Right lobe of liver (tissue), 4 donors: Measurements from ENCODE around the gene KIF6.

ENCODE experiments used
- POLR2A ChIP-seq: fragments of 450-650 bp; IDR thresholded peaks from one replicate; pipeline ENCODE4 v1.6.1; 2017; ENCODE audit warnings: antibody characterized with exemption, mild to moderate bottlenecking
- TF ChIP-seq, protein P1 (sequence below), 4 donors: fragments of 200-600 bp in 3 of 4; fragments of 450-650 bp in 1 of 4; IDR thresholded peaks; one replicate each; pipeline versions ENCODE4 v1.5.1 to v1.8.0; 2016 to 2022; ENCODE audit warnings: antibody characterized with exemption in 4 of 4, mild to moderate bottlenecking in 2 of 4
- donor health status: DM: no; HTN: no; CAD: no.
- donor health status: DM: no; HTN: no; CAD: no.
- donor health status: DM: no; HTN: yes; CAD: no.

DNA sequence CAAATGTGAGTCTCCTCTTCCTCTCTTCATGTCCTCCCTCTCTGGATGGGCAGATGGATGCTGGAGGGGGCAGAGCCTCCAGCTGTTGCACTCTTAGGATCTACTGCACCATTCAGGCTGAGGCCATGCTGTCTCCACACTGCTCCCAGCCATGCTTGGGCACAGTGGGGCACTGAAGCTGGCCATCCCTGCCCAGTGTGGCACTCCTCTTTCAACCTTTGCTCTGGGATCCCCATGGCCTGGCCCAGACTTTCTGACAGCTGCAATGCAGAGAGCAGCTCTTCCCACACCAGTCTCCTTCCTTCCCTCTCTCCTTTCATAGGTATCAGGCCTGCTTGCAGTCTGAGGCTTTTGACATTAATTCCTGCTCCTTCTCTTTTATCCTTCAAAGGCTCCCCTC lies 420.3 kb downstream of the KIF6 start:
- TF ChIP-seq, protein P1, sequence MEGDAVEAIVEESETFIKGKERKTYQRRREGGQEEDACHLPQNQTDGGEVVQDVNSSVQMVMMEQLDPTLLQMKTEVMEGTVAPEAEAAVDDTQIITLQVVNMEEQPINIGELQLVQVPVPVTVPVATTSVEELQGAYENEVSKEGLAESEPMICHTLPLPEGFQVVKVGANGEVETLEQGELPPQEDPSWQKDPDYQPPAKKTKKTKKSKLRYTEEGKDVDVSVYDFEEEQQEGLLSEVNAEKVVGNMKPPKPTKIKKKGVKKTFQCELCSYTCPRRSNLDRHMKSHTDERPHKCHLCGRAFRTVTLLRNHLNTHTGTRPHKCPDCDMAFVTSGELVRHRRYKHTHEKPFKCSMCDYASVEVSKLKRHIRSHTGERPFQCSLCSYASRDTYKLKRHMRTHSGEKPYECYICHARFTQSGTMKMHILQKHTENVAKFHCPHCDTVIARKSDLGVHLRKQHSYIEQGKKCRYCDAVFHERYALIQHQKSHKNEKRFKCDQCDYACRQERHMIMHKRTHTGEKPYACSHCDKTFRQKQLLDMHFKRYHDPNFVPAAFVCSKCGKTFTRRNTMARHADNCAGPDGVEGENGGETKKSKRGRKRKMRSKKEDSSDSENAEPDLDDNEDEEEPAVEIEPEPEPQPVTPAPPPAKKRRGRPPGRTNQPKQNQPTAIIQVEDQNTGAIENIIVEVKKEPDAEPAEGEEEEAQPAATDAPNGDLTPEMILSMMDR (IDR thresholded peaks at IDR 0.05), result no peak
- no peak for TF ChIP-seq POLR2A
